Choroid plexus epithelial cell (primary cell): ENCODE measurements around the gene POLR1D.
A peak's percentile ranks its signal among the peaks of the same experiment; 100 is the strongest.

Source experiments
- DNase-seq: peaks from one replicate; pipeline ENCODE4 v3.0.0-alpha.2; 2010; ENCODE audit warnings: low read depth
- H3K4me3 ChIP-seq: 2 replicates; pipeline ENCODE4 v1.5.1; 2011; ENCODE audit warnings: low read depth, mild to moderate bottlenecking, control low read depth, low read length, moderate library complexity
- TF ChIP-seq, protein P1 (sequence below): conservative IDR thresholded peaks from 2 replicates; pipeline ENCODE4 v1.5.1; 2011; ENCODE audit warnings: low read depth, mild to moderate bottlenecking, control low read depth, inconsistent platforms, low read length, moderate library complexity

POLR1D gene

DNA sequence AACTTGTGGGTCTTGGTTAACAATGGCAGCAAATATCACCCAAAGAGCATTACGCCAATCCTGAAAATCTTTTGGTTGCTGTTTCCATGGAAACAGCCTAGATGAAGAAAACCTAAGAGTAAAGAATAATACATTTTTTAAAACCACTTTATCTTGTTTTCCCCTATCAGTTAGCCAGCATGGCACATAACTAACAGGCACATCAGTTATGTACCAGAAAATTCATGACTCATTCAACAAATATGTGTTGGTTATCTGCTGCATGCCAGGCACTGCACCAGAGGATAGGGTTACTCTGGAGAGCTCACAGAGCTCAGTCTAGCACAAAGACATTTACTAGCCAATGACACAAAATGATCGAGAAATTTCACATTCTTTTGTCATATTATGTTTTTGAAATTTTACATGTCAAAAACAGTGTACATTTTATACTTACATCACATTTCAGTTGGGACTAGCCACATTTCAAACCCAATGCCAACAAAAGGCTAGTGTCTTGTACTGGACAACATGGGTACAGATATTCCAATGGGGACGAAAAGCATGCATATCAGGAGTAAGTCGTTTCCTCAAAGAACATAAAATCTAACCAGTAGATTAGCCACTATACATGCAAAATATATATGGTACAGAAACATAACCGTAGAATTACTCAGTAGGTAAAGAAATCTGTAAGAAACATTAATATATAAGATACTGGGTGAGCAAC lies 21.7 kb upstream of the POLR1D start:
- DNase-seq = peak; percentile 84
- TF ChIP-seq, protein P1, sequence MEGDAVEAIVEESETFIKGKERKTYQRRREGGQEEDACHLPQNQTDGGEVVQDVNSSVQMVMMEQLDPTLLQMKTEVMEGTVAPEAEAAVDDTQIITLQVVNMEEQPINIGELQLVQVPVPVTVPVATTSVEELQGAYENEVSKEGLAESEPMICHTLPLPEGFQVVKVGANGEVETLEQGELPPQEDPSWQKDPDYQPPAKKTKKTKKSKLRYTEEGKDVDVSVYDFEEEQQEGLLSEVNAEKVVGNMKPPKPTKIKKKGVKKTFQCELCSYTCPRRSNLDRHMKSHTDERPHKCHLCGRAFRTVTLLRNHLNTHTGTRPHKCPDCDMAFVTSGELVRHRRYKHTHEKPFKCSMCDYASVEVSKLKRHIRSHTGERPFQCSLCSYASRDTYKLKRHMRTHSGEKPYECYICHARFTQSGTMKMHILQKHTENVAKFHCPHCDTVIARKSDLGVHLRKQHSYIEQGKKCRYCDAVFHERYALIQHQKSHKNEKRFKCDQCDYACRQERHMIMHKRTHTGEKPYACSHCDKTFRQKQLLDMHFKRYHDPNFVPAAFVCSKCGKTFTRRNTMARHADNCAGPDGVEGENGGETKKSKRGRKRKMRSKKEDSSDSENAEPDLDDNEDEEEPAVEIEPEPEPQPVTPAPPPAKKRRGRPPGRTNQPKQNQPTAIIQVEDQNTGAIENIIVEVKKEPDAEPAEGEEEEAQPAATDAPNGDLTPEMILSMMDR = no peak
- no peak overlapping the region for H3K4me3 ChIP-seq

DNA sequence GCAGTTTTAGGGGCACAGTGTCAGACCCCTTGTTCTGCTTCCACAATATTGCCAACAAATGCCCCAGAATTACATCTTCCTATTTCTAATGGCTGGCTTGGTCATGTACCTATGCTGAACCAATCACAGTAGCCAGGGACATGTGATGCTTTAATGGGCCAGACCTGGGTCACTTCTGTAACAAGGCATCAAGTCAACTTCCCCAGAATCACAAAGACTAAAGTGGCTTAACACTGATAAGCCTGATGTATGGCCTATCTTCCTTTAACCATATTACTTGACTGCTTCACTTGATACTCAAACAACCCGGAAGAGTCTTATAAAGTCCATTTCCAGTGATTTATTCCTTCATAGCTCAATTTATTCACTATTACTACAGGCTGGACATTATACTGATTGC lies 21.0 kb upstream of the POLR1D start:
- DNase-seq = no peak
- no peak overlapping the region for H3K4me3 ChIP-seq
- TF ChIP-seq, protein P1 = no peak

DNA sequence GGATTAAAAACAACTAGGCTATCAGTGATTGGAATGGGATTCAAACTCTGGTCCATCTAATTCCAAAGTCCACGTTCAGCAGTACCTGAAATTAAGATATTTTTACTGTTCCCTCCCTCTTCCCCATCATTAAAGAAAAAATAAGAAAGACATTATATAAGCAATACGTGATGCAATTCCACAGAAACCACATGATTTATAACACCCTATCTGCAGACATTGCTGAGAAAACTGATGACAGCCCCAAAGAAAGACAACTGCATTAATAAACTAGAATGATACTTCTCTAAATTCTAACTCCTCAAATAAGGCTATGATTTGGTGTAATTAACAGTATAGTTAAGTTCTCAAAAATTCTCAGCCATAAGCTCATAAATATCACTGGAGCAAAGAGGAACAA lies 20.5 kb upstream of the POLR1D start:
- H3K4me3 ChIP-seq = no peak overlapping the region
- no peak for DNase-seq
- TF ChIP-seq, protein P1 = no peak

DNA sequence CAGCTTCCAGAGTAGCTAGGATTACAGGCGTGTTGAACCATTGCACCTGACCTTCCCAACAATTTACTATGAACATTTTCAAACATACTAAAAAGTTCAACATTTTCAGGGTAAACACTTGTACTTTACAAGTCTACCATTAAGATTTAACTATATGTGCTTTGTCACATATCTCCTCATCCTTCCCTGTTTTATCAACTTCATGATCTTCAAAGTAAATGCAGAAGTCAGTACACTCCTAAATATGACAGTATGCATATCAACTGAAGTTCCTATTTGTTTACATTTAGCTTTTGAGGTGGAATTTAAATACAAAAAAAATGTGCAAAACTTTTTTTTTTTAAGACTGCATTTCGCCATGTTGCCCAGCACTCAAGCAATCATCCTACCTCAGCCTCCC lies 19.9 kb upstream of the POLR1D start:
- no peak overlapping the region for H3K4me3 ChIP-seq
- no peak for DNase-seq
- TF ChIP-seq, protein P1 = no peak

DNA sequence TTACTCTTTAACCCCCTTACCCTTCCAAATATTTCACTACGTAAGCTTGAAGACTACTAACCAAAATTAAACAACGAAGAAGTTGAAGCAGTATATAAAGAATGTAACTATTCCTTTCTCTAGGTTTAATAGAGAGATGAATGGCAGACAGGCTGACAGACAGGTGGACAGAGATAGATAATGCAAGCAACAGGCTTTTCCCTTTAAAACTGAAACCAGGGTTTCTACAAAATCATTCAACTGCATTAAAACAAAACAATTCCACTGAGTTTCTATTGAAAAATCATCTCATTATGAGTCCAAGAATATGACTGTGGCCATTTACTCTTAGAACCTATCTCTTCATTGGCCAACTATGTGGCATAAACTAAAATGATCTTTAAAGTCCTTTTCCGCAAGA lies 16.6 kb upstream of the POLR1D start:
- no peak for DNase-seq
- H3K4me3 ChIP-seq = no peak overlapping the region
- TF ChIP-seq, protein P1 = no peak

DNA sequence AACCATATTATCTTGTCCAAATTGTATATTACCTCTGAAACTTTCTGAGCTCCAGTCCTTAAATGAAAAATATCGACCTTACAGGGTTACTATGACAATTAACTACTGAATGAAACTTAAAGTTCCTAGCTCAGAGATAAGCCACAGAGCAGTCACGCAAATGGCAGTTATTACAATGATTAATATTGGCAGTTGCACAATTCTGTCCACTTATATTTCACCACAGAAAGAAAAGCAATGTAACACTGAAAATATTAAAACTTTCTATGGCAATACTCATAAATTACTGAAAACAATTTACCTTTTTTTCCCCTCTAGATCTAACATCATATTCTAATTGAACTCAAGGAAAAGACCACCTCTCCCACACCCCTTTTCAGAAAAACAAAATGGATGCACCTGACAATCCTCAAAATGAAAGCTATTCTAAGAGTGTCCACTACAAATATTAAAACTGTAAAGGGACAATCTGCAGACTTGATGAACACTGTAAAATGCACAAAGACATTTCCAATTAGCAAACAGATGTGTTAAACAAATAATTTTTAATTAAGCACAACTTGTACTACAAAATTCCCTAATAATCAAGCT lies 16.0 kb upstream of the POLR1D start:
- TF ChIP-seq, protein P1 = no peak
- peak; percentile 29 for DNase-seq
- H3K4me3 ChIP-seq = no peak overlapping the region

DNA sequence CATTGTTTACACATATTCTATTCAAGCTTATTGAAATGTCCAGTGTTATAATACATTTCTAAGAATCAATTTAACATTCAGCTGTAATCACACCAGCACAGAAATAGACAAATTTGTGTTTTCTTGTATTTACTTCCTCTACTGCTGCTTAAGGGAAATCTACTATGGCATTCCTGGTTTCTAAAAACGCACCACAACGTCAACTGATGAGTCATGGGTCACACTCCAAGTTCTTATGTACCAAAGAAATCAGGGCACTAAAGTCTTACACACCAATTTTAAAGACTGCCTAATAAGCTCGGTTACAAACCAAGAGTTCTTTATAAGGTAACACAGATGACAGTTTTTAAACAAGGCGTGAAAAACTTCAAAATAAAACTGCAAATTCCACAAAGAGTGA lies 14.6 kb upstream of the POLR1D start:
- TF ChIP-seq, protein P1 = no peak
- DNase-seq = peak; percentile 94
- no peak overlapping the region for H3K4me3 ChIP-seq
